KG1 (cell line): ENCODE results near the gene ZNF683.

ENCODE experiments used
- DNase-seq: peaks from one replicate; lab custom pipeline; 2025; lab: John Stamatoyannopoulos, UW

ZNF683 gene

DNA sequence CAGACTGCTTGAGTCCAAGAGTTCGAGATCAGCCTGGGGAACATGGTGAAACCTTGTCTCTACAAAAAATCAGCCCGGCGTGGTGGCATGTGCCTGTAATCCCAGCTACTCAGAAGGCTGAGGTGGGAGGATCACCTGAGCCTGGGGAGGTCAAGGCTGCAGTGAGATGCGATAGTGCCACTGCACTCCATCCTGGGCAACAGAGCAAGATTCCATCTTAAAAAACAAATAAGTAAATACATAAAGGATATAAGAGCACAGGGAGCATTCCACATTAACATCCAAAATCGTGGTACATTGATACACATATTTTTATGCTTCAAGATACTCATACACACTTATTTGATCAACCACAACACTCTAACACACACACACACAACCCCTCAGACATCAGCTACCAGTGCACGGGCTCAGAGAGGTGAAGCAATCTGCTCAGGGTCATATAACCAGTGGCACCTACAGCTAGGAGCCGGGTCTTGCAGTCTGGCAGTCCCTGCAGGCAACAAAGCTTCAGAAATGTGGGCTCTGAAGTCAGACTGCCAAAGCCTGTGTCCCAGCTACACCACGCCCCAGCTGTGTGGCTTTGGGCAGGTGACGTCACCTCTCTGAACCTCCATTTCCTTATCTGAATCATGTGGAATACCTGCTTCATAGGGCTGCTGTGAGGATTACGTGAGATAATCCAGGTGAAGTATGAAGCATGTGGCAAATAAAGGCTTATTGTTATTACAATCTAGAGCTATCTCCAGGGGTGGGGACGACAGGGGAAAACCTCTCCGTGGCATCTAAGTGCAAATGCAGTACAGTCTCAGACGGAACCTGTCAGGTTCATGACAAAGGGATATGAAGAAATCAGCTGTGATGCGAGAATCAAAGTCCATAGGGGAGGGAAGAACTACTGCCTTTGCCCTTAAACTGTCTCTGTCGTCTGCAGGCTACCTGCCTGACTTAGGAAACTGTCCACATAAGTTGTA, 13.9 kb downstream of the ZNF683 start:
- DNase-seq, result no peak

DNA sequence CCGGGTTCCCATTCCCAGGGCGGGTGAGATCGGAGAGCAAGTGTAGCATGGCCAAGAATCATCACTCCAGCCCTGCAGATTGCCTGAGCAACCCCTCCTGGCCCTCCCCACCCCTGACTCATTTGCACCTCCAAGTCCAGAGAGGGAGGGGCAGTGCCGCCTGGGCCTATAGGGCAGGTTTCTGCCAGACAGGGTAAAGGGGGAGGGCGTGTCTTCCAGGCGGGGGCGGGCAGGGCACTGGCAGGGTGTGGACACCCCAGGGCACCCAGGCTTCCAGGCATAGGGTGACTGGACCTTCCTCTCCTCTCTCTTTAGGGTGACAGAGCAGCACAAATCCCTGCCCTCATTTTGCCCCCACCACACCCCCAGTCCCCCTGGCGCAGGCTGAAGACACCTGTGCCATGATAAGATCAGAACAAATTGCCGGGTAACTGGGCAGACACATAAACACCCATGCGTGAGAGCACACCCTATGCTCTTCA, 15.4 kb downstream of the ZNF683 start:
- DNase-seq, result no peak

DNA sequence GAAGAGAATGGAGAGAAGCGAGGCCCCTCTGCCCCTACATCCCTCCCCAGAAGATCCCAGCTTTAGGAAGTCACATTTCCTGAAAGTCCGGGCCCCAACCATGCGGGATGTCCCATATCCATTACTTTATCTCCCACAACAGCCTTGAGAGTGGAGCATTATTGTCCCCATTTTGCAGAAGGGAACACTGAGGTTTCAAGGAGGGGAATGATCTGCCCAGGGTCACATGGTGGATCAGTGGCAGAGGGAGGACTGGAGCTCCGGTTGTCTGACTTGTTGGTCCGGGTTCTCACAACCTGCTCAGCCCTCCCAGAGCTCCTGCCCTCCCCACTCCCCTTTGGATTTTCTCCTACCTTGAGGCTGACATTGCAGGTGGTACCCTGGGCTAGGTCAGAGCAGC, 16.4 kb downstream of the ZNF683 start:
- DNase-seq, result no peak

DNA sequence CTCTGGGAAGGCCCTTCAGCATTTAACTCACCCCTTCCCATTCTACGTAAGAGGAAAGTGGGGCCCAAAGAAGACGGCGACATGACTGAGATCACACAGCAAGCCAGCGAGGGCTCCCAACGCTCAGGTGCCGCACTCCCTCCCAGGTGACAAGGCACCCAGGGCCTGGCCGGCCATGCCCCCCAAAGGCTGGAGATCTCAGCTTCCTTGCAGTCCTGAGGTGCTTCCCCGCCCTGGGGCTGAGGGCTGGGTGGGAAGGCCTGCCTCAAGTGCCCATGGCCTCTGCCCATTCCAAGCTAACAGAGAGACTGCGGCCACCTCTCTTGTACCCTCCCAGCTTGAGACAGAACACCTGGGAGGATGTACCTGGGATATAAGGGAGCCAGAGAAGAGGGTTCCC, 17.6 kb downstream of the ZNF683 start:
- DNase-seq, result no peak

DNA sequence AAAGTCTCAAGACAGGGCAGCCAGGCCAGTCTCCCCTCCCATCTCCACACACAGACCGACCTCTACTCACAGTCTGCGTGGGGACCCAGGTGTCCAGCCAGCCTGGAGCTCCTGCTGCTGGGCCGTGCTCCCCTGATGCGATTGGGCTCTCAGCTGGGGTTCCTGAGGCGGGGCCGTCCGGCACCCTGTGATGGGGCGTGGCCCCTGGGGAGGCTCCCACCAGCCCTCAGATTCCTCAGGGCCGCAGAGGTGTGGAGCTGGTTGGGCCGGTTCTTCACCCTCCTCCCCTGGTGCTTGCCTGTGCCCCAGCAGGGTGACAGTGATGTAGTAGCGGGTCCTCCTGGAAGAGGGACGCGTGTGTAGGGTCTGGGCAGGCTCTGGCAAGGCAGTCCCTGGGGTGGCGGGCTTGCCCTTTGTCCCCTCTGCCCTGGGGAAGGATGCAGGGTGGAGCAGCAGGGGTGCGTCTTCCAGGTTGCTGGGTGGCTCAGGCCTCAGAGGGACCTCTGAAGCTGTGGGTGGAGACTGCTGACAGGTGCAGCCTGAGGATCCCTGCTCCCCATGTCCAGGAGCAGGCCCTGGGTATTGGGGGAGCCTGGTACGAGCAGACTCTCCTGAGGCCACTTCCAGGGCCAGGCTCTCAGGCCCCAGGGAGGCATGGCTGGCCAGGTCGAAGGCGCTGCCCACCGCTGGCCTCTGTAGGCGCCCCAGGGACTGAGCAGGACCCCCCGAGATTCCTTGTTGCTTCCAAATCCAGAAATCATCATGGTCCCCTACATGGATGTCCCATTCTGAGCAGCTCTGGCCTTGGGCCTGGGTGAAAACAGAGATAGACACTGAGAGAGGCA, 18.4 kb downstream of the ZNF683 start, which contains the start of gene CRYBG2:
CRYBG2 (minus strand) TSS at position 155 of the 845 bp plus-strand sequence. CDS start 7,473 bp downstream, outside the sequence.
- DNase-seq, result no peak

DNA sequence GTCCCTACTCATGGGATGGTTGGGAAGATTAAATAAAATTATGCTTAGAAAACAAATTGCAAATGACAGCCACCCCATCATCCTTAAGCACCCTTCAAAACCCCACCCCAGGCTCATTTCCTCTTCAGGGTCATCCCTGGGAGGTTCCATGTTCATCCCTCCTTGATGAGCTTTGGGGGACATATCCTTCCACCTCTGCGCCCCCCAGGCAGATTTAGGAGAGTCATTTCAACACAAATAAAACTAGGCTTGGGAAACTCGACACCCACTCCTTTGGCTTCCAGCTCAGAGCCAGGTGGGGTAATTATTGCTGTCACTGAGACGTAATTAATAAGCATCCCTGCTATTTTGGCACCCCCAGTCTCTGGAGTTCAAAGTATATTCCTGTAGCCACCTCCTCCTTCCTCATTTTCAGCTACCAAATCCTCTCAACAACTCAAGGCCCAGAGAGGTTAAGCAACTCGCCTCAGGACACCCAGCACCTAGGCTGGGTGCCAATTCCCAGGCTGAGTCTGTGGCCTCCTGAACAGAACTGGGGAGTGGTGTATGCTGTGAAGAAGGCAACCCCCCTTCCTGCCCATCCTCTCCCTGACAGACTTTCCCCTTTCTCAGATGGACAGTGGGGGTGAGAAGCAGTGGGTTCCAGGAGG, 19.2 kb downstream of the ZNF683 start:
- no peak for DNase-seq

DNA sequence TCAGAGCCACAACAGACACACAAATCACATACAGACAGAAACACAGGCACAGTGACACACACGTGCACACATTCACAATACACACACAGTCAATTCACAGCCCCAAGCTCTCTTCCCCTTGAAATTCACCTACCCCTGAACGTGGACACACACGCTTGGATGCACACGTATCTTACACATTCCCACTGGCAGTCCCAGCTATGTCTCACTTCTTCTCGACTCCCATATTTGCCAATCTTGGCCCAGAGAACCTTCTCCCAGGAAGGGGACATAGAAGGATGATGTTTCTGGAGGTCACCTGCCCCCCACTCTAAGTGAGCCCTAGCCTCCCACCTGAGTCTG, 20.2 kb downstream of the ZNF683 start:
- no peak for DNase-seq

DNA sequence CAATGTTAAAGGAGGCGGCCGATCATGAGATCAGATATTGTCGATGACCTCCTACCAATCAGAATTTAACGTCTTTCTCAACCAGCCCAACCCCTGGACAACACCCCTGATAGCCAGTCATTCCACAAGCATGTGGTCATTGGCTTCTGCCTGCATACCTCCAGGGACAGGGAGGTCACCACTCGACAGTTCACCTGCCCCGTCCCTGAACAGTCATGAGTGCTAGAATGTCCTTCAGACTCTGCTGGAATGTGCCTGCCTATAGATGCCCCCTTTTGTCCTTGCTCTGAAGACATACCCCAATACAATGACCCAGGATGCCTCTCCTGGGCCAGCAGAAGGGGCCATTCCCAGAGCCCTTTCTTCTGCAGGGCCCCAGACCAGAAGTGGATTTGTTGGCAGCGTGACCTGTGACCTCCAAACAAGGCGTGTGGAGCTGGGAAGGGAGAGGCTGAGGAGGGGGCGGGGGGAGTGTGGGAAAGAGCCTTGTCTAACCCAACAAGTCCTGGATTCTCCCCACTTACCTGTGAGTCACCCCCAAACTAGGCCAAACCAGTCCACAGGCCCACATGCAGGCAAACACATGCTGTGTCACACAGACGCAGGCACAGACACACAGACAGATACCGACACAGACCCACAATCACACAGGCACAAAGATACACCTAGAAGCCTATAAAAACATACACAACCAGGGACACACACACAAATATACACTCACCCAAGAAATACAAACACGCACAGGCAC, 20.8 kb downstream of the ZNF683 start:
- DNase-seq, result no peak

DNA sequence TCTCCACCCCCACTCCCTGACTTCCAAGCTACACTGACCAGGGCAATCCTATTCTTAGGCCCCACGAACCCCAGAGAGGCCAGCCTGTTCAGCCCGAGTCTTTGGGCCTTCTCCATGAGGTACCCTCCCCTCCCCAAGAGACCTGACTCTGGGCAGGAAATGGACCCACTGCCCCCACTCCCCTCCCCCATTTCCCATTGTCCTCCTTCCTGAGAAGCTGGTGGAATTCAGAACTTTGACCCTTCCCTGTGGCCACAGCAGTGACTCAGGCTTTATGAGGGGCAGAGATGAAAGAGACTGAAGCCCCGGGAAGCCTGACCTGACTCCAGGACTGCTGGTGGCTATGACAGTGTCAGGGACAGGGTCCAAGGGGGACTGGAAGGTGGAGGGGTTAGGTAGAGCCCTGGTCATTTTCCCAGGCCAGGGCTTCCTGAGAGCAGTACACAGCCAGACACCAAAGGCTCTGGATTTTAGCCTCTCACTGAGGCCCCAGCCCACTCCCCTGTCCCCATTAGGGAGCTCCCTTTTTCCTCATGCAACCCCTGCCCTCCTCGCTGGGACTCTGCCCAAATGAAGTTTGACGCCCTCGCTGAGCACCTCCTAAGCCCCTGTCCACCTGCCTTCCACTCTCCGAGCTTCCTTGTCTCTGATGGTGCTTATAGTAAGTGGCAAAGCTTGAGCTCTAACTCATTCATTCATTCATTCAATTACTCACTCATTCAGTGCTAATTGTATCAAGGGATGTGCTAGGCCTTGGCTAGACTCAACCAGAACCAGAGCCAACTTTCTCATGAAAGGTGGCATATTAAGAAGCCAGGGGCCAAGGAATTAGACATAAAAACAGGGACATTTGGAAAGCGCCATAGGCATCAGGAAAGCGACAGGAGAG, 21.6 kb downstream of the ZNF683 start:
- no peak for DNase-seq

DNA sequence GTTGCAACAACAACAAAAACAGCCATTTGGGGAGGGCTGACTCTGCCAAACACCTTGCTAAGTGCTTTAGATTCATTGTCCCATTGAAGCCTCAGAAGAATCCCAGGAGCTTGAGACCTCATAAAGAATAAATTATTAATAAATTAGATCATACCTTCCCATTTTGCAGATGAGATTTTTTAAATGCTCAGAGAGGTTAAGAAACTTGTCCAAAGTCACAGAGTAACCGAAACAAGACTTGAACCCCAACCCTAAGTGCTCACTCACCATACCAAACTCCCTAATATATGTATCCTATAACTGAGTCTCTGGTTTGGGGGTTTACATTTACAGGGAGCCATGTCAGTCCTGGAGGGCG, 22.2 kb downstream of the ZNF683 start:
- DNase-seq, result no peak

DNA sequence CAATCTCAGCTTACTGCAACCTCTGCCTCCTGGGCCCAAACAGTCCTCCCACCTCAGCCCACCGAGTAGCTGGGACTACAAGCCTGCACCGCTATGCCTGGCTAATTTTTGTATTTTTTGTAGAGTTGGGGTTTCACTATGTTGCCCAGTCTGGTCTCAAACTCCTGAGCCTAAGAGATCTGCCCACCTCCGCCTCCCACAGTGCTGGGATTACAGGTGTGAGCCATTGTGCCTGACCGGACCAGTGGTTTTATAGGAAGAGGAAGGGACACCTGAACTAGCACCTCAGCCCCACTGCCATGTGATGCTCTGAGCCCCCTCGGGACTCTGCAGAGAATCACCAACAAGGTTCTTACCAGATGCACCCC, 22.7 kb downstream of the ZNF683 start:
- DNase-seq, result no peak

DNA sequence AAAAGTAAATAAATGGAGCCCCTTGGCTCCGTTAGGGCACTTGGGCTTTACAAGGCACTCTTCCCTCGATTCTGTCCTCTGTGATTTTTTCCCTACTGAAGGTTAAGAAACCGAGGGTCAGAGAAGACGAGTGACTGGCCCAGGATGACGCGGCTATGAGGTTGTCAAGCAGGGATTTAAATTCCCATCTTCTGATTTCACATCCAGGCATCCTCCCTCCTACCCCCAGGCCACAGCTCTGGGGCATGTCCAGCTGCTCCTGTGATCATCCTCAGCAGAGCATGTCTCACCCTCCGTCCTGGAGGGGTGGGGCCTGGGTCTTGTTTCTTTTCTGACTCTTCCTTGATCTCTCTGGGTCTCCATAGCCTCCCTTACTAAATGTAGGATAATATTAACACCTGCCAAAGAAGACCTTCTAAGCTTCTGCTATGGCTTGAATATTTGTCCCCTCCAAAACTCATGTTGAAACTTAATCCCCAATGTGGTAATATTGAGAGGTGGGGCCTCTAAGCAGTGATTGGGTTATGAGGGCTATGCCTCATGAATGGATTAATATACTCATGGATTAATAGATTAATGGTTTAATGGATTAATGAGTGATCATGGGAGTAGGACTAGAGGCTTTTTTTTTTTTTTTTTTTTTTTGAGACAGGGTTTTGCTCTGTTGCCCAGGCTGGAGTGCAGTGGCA, 23.2 kb downstream of the ZNF683 start:
- DNase-seq, result no peak

DNA sequence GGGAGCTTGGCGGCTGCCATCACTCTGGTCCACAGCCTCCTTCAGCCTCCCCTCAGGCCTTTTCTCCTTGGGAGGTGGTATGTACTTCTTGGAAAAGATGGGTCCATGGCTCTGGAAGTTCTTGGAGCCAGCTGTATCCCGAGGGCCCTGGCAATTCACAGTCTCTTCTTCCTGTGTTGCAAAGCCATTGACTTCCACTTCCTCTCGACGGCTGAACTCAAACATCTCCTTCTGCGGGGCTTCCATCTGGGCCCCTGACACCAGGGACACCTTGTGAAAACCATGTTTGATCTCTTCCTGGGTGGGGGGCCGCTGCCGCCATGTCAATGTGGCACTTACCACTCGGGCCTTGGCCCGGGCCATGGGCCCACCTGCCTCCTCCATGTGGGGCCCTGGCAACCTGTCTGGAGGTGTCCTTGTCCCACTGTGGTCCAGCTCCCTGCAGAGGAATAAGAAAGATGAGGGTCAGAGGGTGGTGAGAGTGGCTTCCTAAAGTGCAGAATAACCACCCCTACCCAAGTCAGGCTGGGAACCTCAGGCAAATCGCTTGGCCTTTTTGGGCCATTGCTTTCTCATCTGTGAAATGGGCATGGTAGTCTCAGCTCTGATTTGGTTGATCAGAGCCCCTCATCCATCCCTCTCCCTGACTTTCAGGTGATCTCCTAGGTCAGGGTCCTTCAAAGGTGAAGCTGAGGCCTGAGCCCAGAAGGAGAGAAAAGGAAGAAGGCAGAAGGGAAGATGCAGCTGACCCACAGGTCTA, 26.1 kb downstream of the ZNF683 start:
- no peak for DNase-seq

DNA sequence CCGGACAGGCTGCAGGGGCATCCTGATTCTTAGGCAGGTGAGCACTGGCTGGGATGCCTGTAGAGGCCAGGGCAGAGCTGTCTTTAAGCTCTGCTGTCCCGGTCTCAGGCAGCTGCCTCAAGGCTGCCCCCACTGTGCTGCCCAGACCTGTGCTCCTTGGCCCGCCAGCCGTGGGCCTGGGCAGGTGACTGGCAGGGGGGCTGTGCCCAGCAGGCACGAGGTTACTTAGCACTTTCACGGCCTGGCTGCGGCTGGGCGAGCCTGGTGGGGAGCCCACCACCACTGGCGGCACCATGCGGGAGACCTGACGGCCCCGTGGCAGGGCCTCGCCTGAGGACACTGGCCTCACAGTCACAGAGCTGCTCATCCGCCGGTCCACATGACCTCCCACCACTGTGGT, 26.8 kb downstream of the ZNF683 start:
- DNase-seq, result no peak

DNA sequence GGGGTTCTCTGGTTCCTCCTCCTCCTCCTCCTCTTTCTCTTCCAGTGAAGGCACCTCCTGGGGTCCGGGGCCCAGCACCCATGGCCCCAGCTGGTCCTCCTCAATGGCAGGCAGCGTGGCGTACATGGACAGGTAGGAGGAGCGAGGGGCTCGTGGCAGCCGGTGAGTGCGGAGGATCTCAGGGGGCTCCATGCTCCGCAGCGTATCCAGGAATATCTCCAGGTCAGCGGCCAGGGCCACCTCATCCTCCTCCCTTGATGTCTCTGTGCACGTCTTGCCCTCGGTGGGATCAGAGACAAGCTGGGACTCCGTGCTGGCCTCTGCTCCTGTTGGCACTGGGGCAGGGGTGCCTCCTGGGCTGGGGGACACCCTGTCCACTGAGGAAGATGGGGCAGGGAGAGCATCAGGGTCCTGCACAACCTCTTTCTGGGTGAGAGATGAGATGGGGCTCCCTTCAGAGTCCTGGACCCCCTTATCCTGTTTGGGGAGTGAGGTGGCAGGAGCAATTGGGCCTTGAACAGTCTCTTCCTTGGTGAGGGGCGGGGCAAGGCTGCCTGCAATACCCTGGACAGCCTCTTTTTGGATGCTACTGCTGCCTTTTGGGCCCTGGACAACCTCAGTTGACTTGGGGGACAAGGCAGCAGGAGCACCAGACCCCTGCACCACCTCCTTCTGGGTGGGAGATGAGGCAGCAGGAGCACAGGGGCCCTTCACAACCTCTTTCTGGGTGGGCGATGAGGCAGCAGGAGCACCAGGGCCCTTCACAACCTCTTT, 28.2 kb downstream of the ZNF683 start:
- DNase-seq, result no peak

DNA sequence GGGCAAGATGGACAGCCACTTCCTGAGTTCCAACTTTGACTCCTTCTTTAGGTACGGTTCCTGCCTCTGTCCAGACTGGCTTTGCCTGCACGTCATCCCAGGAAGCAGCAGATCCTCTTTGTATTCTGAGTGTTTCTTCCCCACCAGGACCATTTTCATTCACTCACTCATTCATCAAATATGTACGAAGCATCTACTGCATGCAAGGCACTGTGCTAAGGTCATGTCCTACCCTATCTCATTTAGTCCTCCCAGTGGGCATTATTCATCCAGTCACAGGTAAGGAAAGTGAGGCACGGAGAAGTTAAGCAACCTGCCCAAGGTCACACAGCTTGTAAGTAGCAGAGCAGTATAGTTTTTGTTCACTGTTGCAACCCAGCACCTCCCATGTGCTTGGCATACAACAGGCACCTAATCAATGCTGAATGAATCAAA, 32.5 kb downstream of the ZNF683 start:
- no peak for DNase-seq

DNA sequence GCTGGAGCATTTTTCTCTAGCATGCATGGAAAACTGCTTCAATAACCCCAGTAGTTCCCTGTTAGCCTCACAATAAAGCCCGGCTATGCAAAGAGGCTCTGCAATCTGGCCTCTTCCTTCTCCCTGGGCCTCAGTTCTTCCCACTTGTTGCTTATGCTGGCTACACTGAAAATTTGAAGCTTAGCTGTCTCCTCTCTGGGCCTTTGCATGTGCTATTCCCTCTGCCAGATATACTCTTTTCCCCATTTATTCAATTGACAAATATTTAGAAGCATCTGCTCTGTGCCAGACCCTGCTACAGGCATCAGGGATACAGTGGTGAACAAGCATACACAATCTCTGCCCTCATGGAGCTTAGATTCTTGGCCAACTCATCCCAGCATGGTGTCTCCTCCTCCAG, 33.9 kb downstream of the ZNF683 start:
- no peak for DNase-seq

DNA sequence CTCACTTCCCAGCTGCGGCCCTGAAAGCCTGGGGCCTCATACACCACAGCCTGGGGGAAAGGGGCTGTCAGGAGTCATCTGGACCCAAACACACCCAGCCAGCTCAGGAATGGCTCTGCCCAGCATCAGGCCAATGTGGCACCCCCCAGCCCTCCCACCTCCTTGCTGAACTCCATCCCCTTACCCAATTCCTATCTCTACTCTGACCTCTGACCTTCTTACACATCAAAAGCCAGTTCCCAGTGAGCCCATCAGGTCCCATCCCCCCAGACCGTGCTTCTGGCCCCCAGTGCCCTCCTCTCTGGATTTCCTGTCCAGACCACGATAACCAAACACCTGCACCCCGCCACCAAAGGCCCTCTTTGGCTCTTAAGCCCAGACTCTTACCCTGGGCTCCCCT, 34.9 kb downstream of the ZNF683 start:
- DNase-seq, result no peak

DNA sequence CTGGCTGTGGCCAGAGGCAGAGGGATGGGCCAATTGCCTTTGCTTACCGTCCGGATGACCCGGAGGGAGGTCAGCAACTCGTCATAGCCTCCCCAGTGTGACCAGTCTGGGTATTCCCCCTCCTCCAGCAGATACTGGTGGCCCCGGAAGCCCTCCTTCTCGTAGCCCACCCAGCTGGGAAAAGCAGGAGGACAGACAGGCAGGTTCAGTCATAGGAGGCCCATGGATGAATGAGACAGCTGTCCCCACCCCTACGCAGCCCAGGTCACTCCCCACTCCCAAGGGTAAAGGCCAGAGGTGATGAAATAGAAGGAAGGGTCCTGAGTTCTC, 35.4 kb downstream of the ZNF683 start:
- DNase-seq, result no peak
